Osteocyte (in vitro differentiated cells): Measurements from ENCODE around the gene VSIG10L2. TPM values are rescaled to one million over a fixed set of nuclear protein-coding genes. Genes with fewer than 3 reads are reported as not detected.

Experiments
- DNase-seq: peaks from one replicate; pipeline ENCODE4 v3.0.0; 2021; ENCODE audit warnings: mixed read lengths; ENCODE audit not compliant: unreplicated experiment; ENCODE audit errors: extremely low spot score
- H3K27ac Mint-ChIP-seq: one replicate; pipeline ENCODE4 v1.8.0; 2021; ENCODE audit warnings: mild to moderate bottlenecking, mixed read lengths; ENCODE audit not compliant: unreplicated experiment
- H3K27me3 Mint-ChIP-seq: one replicate; pipeline ENCODE4 v1.8.0; 2021; ENCODE audit warnings: mixed read lengths; ENCODE audit not compliant: unreplicated experiment
- H3K36me3 Mint-ChIP-seq: one replicate; pipeline ENCODE4 v1.8.0; 2021; ENCODE audit warnings: mixed read lengths; ENCODE audit not compliant: unreplicated experiment
- H3K4me1 Mint-ChIP-seq: one replicate; pipeline ENCODE4 v1.8.0; 2021; ENCODE audit warnings: mixed read lengths; ENCODE audit not compliant: unreplicated experiment
- H3K4me3 Mint-ChIP-seq: one replicate; pipeline ENCODE4 v1.8.0; 2021; ENCODE audit warnings: mild to moderate bottlenecking, moderate library complexity, mixed read lengths; ENCODE audit not compliant: unreplicated experiment
- H3K9me3 Mint-ChIP-seq: one replicate; pipeline ENCODE4 v1.8.0; 2021; ENCODE audit warnings: mixed read lengths; ENCODE audit not compliant: unreplicated experiment
- CTCF ChIP-seq: fragments of 200-600 bp; sonication (generic); IDR thresholded peaks from 2 replicates; pipeline ENCODE4 v1.5.0; 2021; ENCODE audit warnings: antibody characterized with exemption, mild to moderate bottlenecking, moderate library complexity
- total RNA-seq: library from RNA; stranded (reverse); gene quantifications from 2 replicates; pipeline ENCODE4 v1.2.1, GENCODE V29; 2021

VSIG10L2 gene
- total RNA-seq, 1 donor from 2014 or later, result not detected

GRCh38 chr11:125957618-125958332 is 11.9 kb downstream of the VSIG10L2 start:
- Mint-ChIP-seq H3K36me3 (peaks cover 18% of the 10 kb centered on the region), H3K27me3 (no peaks in the 10 kb centered on the region), H3K27ac (no peak overlapping the region), H3K4me3 (no peak overlapping the region), H3K9me3 (peaks cover 4% of the 10 kb centered on the region), H3K4me1 (peaks cover 2% of the 10 kb centered on the region)
- no peak for DNase-seq
- no peak for TF ChIP-seq CTCF

GRCh38 chr11:125958872-125959400 is 13.1 kb downstream of the VSIG10L2 start:
- no peak for DNase-seq
- Mint-ChIP-seq H3K4me1 (peaks cover 2% of the 10 kb centered on the region), H3K27ac (no peak overlapping the region), H3K4me3 (no peak overlapping the region), H3K36me3 (peaks cover 20% of the 10 kb centered on the region), H3K9me3 (peaks cover 14% of the 10 kb centered on the region), H3K27me3 (no peaks in the 10 kb centered on the region)
- TF ChIP-seq CTCF, result no peak

- Mint-ChIP-seq H3K9me3 (peaks cover 15% of the 10 kb centered on the region), H3K4me1 (peaks cover 2% of the 10 kb centered on the region), H3K27me3 (no peaks in the 10 kb centered on the region), H3K27ac (no peak overlapping the region), H3K4me3 (no peak overlapping the region), H3K36me3 (peaks cover 20% of the 10 kb centered on the region)
- TF ChIP-seq CTCF, result no peak
- no peak for DNase-seq
These were observed 13.7 kb downstream of the VSIG10L2 start for GRCh38 chr11:125959511-125959910.

- DNase-seq, result no peak
- no peak for TF ChIP-seq CTCF
- H3K4me1 Mint-ChIP-seq, result peaks cover 2% of the 10 kb centered on the region
- no peak overlapping the region for H3K4me3 Mint-ChIP-seq
- no peak overlapping the region for H3K27ac Mint-ChIP-seq
- no peaks in the 10 kb centered on the region for H3K27me3 Mint-ChIP-seq
- H3K36me3 Mint-ChIP-seq, result peaks cover 20% of the 10 kb centered on the region
- peaks cover 15% of the 10 kb centered on the region for H3K9me3 Mint-ChIP-seq
These were observed 14.1 kb downstream of the VSIG10L2 start for GRCh38 chr11:125959931-125960330.

- Mint-ChIP-seq H3K4me1 (peaks cover 2% of the 10 kb centered on the region), H3K4me3 (no peak overlapping the region), H3K36me3 (peaks cover 20% of the 10 kb centered on the region), H3K27ac (no peak overlapping the region), H3K27me3 (no peaks in the 10 kb centered on the region), H3K9me3 (peaks cover 15% of the 10 kb centered on the region)
- no peak for TF ChIP-seq CTCF
- DNase-seq, result no peak
These were observed 14.9 kb downstream of the VSIG10L2 start for GRCh38 chr11:125960771-125961170.
